HG02623 (cell line): Measurements from ENCODE around the gene NHS.

Experiments used
- ATAC-seq: cut with Tn5 transposase; IDR thresholded peaks from one replicate; pipeline ENCODE4 v1.9.1; 2021; ENCODE audit warnings: moderate library complexity; ENCODE audit not compliant: unreplicated experiment

NHS gene

DNA sequence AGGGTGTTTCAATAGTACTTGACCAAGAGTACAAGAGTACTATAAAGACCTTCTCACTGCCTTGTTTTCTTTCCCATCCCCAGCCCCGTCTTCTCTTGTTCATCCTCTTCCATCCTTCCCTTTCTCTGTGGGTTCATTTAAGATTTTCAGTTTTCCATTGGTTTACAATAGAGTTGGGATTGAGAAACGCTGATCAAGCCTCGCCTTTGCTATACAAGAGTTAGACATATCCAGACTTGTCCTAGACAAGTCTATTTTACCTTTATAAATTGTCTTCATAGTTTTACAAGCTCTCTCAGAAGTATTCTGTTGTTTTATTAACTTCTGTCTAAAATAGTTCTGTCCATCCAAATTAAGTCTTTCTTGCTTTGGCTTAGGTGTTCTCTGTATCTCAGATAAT is 332.7 kb downstream of the NHS start:
- no peak for ATAC-seq

DNA sequence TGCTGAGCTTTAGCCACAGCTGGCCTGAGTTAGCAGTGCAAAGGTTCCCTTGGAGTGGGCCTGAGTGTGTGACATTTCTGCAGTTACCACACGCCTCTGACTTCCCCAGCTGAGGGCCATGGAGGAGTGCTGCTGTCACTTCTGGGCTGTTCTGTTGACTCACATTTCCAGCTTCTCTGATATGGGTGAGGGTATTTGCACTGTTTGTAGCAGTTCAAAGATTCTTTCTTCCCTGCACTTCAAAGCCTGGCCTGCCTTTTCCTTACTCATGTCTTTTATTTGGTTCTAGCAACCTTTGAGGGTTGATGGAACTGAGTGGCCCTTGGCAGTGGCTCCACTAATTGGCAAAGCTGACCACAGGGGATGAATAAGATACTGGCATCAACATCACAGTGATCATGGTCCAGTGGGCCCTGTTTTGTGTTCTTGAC is 335.9 kb downstream of the NHS start:
- ATAC-seq, result no peak

DNA sequence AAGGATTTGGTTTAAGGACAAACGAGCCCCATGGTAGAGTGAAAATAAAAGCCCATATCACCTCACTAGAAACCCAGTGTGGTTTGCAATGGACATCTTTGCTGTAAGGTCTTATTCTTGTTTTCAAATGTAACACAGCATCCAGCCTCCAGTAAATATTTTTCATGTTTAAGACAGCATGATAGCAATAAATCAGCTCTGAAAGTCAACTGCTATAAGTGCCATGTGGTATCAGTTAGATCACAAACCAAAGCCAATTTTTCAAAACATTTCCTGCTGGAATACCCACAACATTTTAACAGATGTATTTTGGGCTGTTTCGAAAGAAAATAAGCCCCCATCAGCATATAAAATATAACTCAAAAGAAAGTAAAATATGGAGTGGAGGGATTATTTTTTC is 338.3 kb downstream of the NHS start:
- no peak for ATAC-seq

DNA sequence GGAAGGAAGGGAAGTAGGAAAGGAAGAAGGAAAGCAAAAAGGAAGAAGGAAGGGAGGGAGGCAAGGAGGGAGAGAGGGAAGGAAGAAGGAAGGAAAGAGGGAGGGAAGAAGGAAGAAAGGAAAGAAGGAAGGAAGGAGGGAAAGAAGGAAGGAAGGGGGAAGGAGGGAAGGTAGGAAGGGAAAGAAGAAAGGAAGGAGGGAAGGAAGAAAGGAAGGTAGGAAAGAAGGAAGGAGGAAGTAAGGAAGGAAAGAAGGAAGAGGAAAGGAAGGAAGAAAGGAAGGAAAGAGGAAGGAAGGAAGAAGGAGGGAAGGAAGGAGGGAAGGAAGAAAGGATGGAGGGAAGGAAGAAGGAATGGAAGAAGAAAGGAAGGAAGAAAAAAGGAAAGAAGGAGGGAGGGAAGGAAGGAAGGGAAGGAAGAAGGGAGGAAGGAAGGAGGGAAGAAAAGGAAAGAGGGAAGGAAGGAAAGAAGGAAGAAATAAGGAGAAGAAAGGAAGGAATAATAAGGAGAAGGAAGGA is 343.7 kb downstream of the NHS start:
- no peak for ATAC-seq

DNA sequence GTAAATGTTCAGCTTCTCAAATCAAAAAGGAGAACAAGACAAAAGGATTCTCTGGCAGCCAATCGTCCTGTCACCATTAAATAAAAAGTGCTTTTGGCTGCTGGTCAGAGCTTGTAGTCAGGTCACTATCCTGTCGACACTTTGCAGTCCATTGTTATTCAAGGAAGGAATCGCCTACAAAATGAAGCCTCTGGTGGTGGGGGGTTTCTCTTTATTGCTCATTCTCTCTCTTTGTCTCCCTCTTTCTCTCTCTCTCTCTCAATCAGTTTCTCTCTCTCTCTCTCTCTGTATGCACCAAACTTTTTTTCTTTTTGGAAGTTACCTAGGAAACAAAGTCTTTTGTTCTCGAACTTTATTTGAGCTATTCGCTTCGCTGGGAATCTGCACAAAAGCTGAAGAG is 344.7 kb downstream of the NHS start:
- ATAC-seq, result no peak

DNA sequence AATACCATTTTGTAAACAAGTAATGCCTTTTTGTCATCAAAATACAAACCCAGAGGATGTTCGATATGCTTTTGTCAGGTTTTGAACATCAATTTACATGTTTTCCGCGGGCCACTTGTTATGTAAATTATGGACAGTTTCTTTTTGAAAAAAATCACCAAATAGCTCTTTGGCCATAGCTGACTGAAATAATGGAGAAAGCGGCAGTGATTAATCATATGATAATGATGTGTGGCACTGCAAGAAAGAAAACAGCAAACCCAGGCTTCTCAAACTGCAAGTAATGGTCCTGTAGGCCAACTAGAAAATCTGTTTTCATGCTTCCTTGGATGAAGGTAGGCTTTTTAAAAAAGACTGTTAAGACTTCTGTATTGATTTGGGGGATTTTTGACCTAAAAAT is 346.7 kb downstream of the NHS start:
- no peak for ATAC-seq

DNA sequence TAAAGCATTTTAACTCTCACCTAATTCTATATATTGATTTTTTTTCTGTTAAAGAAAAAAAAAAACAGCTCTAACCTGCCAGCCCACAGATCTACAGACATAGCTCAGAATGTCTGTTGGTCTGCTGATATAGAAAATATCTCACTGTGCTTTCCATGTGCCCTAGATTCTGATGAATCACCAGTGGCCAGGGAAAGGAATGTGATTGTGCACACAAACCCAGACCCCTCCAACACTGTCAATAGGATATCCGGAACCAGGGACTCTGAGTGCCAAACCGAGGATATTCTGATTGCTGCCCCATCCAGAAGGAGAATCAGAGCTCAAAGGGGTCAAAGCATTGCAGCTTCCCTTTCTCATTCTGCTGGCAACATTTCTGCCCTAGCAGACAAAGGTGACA is 350.2 kb downstream of the NHS start:
- no peak for ATAC-seq

DNA sequence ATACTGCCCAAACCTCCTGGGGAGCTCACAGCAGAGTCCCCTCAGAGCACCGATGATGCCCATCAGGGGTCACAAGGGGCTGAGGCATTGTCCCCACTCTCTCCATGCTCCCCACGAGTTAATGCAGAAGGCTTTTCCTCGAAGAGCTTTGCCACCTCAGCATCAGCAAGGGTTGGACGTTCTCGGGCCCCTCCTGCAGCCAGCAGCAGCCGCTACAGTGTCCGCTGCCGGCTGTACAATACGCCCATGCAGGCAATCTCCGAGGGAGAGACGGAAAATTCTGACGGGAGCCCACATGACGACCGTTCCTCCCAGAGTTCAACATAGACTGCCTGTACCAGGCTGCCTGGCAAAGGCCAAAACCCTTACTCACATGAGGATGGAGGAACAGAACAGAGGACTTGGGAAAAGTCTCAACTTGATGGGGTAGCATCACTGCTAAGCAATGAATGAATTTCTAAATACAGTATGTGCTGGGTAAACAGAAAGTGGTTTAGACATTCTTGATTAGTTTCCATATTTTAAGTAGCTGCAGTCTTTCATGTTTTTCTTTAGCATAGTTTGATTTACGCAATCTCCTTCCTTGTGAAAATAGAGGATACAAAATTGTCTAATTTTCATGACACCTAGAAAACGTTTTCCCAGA is 357.3 kb downstream of the NHS start:
- ATAC-seq, result no peak

DNA sequence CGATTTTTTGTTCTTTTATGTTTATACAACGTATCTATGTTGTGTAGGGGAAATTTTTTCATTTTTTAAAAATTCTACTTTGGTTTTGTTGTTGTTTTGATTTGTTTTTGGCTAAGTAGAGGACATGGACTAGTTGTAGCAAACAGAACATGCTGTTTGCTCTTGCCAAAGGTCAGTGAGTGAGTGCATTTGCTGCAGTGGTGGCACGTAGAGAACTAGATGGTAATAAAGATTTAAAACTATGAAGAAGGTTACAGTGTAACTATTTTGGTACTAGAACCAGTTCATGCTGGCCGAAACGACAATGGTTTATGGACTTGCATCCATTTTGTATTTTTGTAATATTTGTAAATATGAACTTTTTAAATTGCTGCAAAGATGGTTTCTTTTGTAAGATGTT is 360.4 kb downstream of the NHS start:
- ATAC-seq, result no peak

DNA sequence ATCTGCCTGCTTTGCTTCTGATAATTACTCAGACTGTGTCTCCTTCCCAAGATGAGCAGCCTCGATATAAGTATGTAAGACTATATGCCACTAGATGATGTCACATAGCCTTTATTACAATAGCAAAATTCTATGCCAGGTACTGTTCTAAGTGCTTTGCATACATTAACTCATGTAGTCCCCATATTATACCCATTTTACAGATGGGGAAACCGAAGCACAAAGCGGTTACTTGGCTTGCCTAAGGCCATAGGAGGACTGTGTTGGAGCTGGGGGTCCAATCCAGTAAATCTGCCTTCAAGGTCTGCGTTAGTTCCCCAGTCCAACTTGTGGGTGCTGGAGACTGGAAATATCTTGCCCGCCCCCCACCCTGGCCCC is 361.5 kb downstream of the NHS start:
- no peak for ATAC-seq

DNA sequence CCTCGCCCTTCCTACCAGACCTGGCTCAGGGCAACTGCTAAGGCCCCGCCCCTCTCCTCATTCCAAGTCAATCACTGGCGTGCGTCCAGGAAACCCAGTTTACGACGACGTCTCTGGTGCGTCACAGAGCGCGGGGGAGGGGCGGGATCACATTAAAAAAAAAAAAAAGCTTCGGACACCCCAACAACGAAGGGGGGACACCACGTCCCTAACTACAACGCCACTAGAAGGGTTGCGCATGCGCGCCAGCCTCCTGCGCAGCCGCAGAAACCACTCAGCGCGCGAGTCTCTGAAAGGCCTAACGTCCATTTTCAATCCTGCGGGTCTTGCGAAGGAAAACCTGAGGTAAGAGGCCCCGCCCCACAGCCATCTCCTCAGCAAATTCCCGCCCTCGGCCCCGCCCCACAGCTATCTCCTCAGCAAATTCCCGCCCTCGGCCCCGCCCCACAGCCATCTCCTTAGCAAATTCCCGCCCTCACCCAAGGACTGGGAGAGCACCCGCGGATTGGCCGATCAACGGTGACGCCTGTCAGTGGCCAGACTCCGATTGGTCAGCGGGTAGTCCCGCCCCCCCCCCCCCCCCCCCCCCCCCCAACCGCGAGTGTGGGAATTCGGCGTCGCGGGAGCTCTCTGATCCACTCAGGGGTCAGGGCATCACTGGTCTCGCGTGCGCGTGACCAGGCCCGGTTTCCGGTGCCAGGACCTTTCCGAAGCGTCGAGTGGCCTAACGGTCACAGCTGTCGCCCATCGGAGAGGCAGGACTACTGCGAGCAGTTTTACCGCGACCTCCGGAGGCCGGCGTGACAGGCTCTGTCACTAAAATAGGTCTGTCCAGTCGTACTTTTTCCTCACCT is 362.1 kb downstream of the NHS start, which contains the start of gene SCML1:
Gene SCML1, plus strand, starts transcription at position 638 of the 854 bp plus-strand sequence. CDS start 6,694 bp downstream, outside the sequence.
- peak; percentile 85 for ATAC-seq

DNA sequence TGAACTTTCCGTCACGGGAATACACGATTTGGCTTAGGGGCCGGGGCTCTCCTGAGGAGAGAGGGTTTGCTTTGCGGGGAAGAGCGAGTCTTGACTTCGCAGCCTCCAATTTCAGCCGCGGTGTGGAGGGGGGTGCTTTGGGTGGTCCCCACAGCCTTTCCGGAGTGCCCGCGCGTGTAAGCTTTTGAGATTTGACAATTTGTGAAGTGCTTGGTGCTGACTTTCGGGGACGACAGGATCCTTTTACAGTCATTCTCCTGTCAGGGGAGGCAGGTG is 362.6 kb downstream of the NHS start:
- ATAC-seq, result no peak

DNA sequence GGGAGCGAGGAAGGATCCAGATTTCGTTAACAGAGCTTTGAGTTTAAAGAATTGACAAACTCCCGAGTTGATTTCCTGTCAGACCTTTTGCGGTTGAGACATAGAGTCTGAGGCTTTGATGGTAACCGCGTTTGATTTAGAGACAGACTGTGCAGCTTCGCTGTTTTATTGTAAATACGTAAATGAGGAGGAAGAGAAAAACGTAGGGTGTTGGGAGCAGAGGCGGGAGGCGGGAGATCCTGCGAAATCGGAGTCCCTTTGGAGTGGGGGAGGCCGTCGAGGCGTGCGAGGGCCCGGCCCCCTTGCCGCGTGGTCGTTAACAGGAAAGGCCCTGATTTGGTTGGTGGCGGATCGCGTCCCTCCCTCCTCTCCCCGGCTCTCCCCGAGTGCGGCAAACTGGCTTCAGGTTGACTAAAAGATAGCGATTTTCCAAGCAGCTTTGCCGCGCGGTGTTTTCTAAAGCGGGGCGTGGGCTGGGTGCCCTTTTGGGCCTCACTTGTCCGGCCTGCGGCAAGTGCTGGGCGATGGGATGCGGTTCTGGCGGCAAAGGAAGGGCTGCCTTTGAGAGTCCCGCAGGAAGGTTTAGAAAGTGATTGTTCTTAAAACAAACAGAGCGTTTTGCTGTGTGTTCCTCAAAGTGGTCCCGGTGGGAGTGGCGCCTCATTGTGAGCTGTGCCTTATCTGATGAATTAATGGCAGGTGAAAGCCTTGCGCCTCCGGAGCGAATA is 363.1 kb downstream of the NHS start:
- ATAC-seq, result no peak

DNA sequence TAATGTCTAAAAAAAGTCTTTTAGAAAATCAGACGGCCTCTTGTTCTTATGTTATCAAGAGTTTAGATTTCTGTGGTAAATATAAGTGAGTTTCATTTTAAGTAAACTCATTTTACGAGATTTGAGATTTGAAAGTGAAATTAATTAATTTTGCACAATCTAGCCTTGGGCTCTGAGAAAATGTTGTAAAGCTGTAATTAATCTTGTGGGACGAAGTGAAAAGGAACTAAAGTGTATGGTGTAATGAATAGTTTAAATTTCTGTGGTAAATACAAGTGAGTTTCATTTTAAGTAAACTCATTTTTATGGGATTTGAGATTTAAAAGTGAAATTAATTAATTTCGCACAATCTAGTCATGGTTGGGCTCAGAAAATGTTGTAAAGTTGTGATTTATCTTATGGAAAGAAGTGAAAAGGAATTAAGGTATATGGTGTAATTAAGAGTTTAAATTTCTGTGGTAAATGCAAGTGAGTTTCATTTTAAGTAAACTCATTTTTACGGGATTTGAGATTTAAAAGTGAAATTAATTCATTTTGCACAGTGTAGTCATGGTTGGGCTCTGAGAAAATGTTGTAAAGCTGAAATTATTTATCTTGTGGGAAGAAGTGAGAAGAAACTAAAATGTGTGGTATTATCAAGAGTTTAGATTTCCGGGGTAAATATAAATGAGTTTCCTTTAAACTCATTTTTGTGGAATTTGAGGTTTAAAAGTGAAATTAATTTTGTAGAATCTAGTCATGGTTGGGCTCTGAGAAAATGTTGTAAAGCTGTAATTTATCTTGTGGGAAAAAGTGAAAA is 363.9 kb downstream of the NHS start:
- no peak for ATAC-seq

DNA sequence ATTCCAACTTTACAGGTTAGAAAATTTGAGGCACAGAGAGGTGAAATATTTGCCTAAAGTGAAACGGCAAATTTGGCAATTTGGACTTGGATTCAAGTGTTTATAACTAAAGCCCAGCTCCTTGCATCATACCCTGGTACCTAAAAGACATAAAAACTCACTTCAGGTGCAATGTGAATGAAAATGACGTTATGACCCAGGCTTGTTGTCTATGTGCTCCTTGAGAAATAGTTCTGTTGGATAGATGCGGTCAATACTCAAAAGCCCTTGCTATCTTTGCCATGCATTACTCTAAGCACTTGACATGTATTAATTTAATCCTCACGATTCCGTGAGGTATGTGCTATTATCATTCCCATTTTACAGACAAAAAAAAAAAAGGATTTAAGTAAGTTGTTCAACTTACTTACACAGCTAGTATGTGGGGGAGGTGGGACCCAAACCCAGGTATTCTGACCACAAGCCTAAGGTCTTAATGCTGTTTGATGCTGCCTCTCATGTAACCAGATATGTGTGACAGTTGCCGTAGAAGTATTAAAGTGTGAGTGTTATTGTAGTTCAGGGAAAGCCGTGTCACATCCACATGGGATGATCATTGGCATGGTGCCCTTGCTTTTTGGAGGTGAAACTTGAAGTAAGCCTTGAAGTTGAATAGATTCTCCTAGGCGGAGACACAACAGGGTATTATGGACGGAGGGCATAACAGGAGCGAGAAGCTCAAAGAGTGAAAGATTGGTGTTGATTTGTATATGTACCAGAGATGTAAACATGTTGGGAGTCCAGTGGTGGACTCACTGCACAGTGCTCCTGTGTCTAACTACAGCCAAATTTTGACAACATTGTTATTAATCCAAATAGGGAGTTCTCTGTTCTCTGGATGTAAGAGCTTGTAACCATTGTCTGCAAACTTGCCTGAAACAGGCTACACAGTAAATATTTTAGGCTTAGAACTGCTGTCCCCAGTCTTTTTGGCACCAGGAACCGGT is 365.4 kb downstream of the NHS start:
- no peak for ATAC-seq

DNA sequence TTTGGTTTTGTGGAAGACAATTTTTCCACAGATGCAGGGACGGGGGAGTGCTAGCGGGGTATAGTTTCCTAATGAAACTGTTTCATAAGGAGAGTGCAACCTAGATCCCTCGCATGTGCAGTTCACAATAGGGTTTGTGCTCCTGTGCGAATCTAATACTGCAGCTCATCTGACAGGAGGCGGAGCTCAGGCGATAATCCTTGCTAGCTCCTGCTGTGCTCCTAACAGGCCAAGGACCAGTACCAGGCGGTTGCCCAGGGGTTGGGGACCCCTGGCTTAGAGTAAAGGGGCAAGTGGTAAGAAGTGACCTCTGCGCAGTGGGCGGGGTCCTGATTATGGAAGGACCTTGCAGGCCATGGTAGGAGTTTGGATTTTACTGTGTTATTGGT is 366.1 kb downstream of the NHS start:
- ATAC-seq, result no peak

DNA sequence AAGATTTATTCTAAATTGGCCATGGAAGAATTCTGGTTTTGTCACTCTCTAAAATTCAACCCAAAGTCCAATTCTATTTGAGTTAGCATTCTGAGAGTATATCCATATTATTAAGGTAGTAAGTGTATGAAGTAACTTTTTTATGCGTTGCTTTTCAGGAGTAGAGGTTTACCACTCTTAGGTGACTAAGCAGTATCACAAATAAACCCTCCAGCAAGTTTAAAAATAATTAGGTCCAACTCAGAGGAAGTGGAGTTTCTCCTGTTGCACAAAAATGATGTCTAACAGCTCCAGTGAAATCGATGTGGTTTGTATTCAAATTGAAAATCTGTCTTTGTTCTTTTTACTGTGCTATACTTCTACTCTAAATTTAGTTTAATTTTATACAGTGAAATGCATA is 368.9 kb downstream of the NHS start:
- ATAC-seq, result no peak

DNA sequence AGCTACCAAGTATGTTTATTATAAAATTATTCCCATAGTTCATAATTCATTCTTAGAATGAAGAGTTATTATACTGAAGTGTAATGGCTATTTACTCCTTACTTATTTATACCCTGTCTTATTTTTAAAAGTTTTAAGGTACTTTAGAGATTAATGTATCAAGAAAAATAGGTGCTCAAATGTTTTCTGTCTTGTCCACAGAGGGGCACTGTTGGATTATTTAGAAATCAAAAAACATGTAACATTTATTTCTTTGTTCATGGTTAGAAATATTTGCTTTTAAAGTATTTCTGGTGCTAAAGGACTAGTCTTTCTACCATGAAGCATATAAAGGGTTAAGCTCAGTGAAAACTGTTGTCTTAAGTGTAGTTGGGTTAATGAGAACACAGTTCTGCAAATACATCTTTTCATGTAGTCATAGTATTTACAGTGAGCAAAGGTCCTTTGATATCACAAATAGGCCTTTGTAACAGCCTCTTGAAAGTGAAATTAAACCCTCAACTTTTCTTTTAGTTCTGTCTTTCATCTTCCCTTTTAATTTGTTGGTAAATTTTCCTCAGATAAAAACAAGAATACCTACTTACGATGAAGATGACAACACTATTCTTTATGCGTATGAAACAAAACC is 370.0 kb downstream of the NHS start:
- ATAC-seq, result no peak

DNA sequence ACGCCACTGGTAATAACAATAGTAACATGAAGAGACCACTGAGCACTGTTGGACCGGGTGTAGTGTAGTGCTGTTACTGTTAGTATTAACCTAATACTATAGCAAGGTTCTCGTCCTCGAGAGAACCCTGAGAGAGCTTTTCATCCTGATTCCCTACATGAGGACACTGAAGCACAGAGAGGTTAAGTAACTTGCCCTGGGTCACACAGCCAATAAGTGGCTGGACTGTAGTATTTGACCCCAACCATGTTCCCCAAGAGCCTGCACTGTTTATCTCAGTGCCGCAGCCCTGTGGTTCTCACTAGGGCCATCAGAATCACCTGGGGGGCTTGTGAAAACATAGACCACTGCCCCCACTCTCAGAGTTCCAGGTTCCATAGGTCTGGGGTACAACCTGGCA is 372.7 kb downstream of the NHS start:
- ATAC-seq, result no peak
